Hepatocyte (in vitro differentiated cells): ENCODE data around the gene SFXN5. TPM values are rescaled to one million over a fixed set of nuclear protein-coding genes. Genes with fewer than 3 reads are reported as not detected.

Experiments
- DNase-seq: peaks from one replicate; pipeline ENCODE4 v3.0.0-alpha.2; 2016; ENCODE audit warnings: low spot score
- H2AFZ ChIP-seq: fragments of 200-600 bp; sonication (generic); 2 replicates; pipeline ENCODE4 v1.6.0; 2016; ENCODE audit warnings: antibody characterized with exemption, mild to moderate bottlenecking
- H3K27ac ChIP-seq: fragments of 200-600 bp; sonication (generic); 2 replicates; pipeline ENCODE4 v1.5.1; 2016; ENCODE audit warnings: mild to moderate bottlenecking
- H3K27me3 ChIP-seq: fragments of 200-600 bp; sonication (generic); 2 replicates; pipeline ENCODE4 v1.6.1; 2016
- H3K36me3 ChIP-seq: fragments of 200-600 bp; sonication (generic); replicated peaks from 2 replicates; pipeline ENCODE4 v1.5.1; 2016; ENCODE audit warnings: low read depth; ENCODE audit not compliant: insufficient read depth
- H3K4me1 ChIP-seq: fragments of 200-600 bp; sonication (generic); 2 replicates; pipeline ENCODE4 v1.5.1; 2016; ENCODE audit warnings: mild to moderate bottlenecking, moderate library complexity; ENCODE audit not compliant: insufficient read depth
- H3K4me2 ChIP-seq: fragments of 200-600 bp; sonication (generic); 2 replicates; pipeline ENCODE4 v1.6.0; 2016
- H3K4me3 ChIP-seq: fragments of 200-600 bp; sonication (generic); 2 replicates; pipeline ENCODE4 v1.5.1; 2016; ENCODE audit warnings: mild to moderate bottlenecking
- H3K79me2 ChIP-seq: fragments of 200-600 bp; sonication (generic); 2 replicates; pipeline ENCODE4 v1.6.0; 2017; ENCODE audit warnings: mild to moderate bottlenecking
- H3K9me2 ChIP-seq: fragments of 200-600 bp; sonication (generic); replicated peaks from 2 replicates; pipeline ENCODE4 v1.6.0; 2017; ENCODE audit warnings: mild to moderate bottlenecking; ENCODE audit not compliant: insufficient read depth
- H3K9me3 ChIP-seq: fragments of 200-600 bp; sonication (generic); 2 replicates; pipeline ENCODE4 v1.5.1; 2016; ENCODE audit warnings: low read depth, mild to moderate bottlenecking
- H4K20me1 ChIP-seq: fragments of 200-600 bp; sonication (generic); 2 replicates; pipeline ENCODE4 v1.6.0; 2016; ENCODE audit warnings: mild to moderate bottlenecking; ENCODE audit not compliant: insufficient read depth, poor library complexity, severe bottlenecking
- EZH2 ChIP-seq: fragments of 200-600 bp; sonication (generic); IDR thresholded peaks from 2 replicates; pipeline ENCODE4 v1.6.1; 2016; ENCODE audit warnings: antibody characterized with exemption, mild to moderate bottlenecking, borderline replicate concordance
- EZH2phosphoT487 ChIP-seq: fragments of 200-600 bp; sonication (generic); IDR thresholded peaks from one replicate; pipeline ENCODE4 v1.6.1; 2018; ENCODE audit warnings: antibody characterized with exemption, mild to moderate bottlenecking, low read depth, moderate library complexity; ENCODE audit not compliant: unreplicated experiment, severe bottlenecking
- WGBS: methylation state at CpG from one replicate; pipeline ENCODE4 v1.1.6; 2016; ENCODE audit warnings: low lambda C conversion rate; ENCODE audit errors: missing lambda C conversion rate; 5-methylcytosine and 5-hydroxymethylcytosine counted together
- polyA plus RNA-seq: library from polyadenylated mRNA; unstranded; fragments of >200 nt; fragmentation: Nextera tagmentation; extraction: Ambion mirVana; gene quantifications from 2 replicates; pipeline ENCODE4 v1.2.1, GENCODE V29; 2016
- total RNA-seq: library from RNA; depleted of rRNA; stranded (reverse); fragments of >200 nt; gene quantifications from 2 replicates; pipeline ENCODE4 v1.2.3, GENCODE V29; 2014
- TF ChIP-seq, protein P1 (sequence below): fragments of 200-600 bp; sonication (generic); IDR thresholded peaks from 2 replicates; pipeline ENCODE4 v1.5.1; 2016; ENCODE audit warnings: antibody characterized with exemption, mild to moderate bottlenecking; ENCODE audit not compliant: poor library complexity

SFXN5 gene
- total and polyA plus RNA-seq, 2 experiments from 2014 or later = 25.8 to 34.6 TPM

DNA sequence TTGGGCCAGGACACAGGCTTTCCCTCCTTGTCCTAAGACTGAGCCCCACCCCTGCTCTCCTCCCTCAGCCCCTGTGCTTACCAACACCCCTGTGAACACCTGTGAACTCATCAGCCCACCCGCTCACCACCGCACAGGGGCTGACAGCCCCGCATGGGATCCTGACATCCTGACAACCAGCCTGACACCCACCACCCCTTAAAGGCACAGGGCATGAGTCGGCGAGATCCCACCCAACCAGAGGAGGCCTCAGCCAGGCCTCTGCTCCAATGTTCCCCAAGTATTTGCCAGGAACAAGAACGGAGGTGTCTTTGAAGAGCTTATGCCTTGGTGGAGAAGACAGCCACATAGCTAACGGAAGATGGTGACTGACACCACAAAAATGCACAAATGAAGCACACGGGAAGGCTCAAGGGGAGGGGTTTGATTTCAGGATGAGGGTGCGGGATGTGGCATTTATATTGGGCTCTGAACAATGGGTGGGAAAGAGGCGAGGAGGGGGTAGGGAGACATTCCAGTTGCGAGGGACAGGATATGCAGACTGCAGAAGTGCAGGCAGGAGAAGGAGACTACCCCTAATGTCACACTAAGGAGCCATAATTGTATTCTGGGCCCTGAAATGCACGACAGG lies 30.2 kb upstream of the SFXN5 start:
- no peak overlapping the region for H3K4me2 ChIP-seq
- H3K27me3 ChIP-seq = no peaks in the 10 kb centered on the region
- peaks cover 64% of the 10 kb centered on the region for H4K20me1 ChIP-seq
- TF ChIP-seq EZH2 = no peak
- TF ChIP-seq, protein P1, sequence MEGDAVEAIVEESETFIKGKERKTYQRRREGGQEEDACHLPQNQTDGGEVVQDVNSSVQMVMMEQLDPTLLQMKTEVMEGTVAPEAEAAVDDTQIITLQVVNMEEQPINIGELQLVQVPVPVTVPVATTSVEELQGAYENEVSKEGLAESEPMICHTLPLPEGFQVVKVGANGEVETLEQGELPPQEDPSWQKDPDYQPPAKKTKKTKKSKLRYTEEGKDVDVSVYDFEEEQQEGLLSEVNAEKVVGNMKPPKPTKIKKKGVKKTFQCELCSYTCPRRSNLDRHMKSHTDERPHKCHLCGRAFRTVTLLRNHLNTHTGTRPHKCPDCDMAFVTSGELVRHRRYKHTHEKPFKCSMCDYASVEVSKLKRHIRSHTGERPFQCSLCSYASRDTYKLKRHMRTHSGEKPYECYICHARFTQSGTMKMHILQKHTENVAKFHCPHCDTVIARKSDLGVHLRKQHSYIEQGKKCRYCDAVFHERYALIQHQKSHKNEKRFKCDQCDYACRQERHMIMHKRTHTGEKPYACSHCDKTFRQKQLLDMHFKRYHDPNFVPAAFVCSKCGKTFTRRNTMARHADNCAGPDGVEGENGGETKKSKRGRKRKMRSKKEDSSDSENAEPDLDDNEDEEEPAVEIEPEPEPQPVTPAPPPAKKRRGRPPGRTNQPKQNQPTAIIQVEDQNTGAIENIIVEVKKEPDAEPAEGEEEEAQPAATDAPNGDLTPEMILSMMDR = no peak
- no peak for TF ChIP-seq EZH2phosphoT487
- H2AFZ ChIP-seq = no peak overlapping the region
- no peaks in the 10 kb centered on the region for H3K9me2 ChIP-seq
- peaks cover 98% of the 10 kb centered on the region for H3K79me2 ChIP-seq
- no peaks in the 10 kb centered on the region for H3K9me3 ChIP-seq
- 80% methylated on average over 12 of the region's 12 CpGs for WGBS
- H3K36me3 ChIP-seq = no peaks in the 10 kb centered on the region
- no peak overlapping the region for H3K4me3 ChIP-seq
- H3K27ac ChIP-seq = no peak overlapping the region
- H3K4me1 ChIP-seq = no peaks in the 10 kb centered on the region
- DNase-seq = no peak

DNA sequence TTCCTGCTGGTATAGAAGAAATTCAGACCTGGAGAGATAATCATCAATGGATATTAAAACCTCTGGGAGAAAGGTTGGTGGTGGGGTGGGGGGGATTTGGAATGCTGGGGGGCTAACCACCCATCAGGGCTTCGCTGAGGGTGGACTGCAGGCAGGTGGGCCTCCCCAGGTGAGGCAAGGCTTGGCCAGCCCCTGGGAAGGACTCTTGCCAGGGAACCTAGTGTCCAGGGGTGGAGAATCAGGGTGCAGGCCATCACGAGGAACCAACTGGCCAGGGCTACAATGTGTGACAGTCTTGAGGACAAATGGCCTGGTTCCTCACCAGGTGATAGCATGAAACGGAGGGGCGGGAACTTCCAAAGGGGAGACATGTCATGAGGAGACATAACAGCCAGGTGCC lies 29.4 kb upstream of the SFXN5 start:
- no peak overlapping the region for H2AFZ ChIP-seq
- H4K20me1 ChIP-seq = peaks cover 64% of the 10 kb centered on the region
- no peaks in the 10 kb centered on the region for H3K9me3 ChIP-seq
- no peaks in the 10 kb centered on the region for H3K27me3 ChIP-seq
- H3K9me2 ChIP-seq = no peaks in the 10 kb centered on the region
- H3K4me3 ChIP-seq = no peak overlapping the region
- no peaks in the 10 kb centered on the region for H3K36me3 ChIP-seq
- WGBS = 90% methylated on average over 4 of the region's 4 CpGs
- no peak overlapping the region for H3K4me2 ChIP-seq
- no peaks in the 10 kb centered on the region for H3K4me1 ChIP-seq
- TF ChIP-seq EZH2phosphoT487 (no peak), EZH2 (no peak)
- TF ChIP-seq, protein P1 = no peak
- DNase-seq = no peak
- H3K79me2 ChIP-seq = peaks cover 97% of the 10 kb centered on the region
- no peak overlapping the region for H3K27ac ChIP-seq

DNA sequence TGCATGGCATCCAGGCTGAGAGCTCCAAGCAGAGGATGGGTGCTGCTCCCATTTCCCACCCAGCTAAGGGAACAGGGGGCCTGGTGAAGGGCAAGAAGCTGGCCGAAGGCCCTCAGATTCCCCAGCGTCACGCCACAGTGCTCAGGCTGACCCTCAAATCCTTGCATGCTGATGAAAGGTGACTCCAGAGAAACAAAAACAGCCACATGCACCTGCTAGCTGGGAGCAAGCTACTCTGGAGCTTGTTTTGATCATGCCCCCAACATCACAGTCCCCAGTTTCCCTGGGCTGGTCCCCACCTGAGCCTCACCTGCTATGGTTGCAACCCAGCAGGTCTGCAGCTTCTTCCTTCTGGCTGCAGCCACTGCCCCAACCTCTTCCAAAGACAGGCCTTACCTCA lies 28.0 kb upstream of the SFXN5 start:
- Histone ChIP-seq H3K4me2 (no peak overlapping the region), H3K36me3 (no peaks in the 10 kb centered on the region), H3K79me2 (peaks cover 97% of the 10 kb centered on the region), H3K9me2 (no peaks in the 10 kb centered on the region), H3K27ac (no peak overlapping the region), H3K4me3 (no peak overlapping the region), H3K27me3 (no peaks in the 10 kb centered on the region), H2AFZ (no peak overlapping the region), H4K20me1 (peaks cover 60% of the 10 kb centered on the region), H3K9me3 (no peaks in the 10 kb centered on the region), H3K4me1 (no peaks in the 10 kb centered on the region)
- TF ChIP-seq EZH2phosphoT487 (no peak), EZH2 (no peak)
- TF ChIP-seq, protein P1 = no peak
- 98% methylated on average over 3 of the region's 3 CpGs for WGBS
- DNase-seq = no peak
